Daoy (cell line): ENCODE data around the gene MAP3K21. TPM values are rescaled to one million over a fixed set of nuclear protein-coding genes. Genes with fewer than 3 reads are reported as not detected.

Experiments
- DNase-seq: peaks from one replicate; pipeline ENCODE4 v3.0.0-alpha.2; 2015; ENCODE audit warnings: low read depth
- total RNA-seq: library from RNA; depleted of rRNA; stranded (reverse); fragments of >200 nt; shearing (Covaris generic); gene quantifications from 2 replicates; pipeline ENCODE4 v1.2.3, GENCODE V29; 2014

MAP3K21 gene
- total RNA-seq, 1 experiment from 2014 or later: 2.7 TPM

DNA sequence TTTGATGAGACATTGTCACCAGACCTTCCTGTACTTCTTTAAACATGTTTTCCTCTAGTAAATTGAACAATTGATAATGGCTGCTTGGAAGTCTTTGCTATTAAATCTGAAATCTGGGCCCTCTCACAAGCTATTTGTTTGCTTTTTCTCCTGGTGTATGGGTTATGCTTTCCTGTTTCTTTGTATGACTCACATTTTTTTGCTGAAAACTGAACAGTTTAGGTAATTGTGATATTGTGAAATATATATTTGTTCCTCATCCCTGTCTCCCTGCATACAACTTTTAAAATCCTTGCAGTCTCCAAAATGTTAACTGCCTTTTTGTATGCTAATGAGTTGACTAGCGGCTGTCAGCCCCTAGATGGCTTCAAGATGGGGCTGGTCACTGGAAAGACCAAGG lies 61.6 kb downstream of the MAP3K21 start:
- no peak for DNase-seq

DNA sequence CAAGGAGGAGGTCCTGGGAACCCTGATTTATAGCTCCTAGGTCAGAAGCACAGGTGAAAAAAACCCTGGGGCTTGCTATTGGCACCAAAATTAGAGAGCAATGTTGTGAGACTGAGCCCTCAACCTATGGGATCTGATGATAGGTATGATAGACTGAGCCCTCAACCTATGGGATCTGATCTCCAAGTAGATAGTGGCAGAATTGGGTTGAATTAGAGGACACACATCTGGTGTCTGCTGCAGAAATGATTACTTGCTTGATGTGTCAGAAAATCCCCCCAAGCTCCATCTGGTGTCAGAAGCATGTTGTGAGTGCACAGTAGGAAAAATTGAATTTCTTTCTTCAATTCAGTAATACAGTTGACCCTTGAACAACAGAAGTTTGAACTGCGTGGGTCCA lies 62.4 kb downstream of the MAP3K21 start:
- DNase-seq: no peak

DNA sequence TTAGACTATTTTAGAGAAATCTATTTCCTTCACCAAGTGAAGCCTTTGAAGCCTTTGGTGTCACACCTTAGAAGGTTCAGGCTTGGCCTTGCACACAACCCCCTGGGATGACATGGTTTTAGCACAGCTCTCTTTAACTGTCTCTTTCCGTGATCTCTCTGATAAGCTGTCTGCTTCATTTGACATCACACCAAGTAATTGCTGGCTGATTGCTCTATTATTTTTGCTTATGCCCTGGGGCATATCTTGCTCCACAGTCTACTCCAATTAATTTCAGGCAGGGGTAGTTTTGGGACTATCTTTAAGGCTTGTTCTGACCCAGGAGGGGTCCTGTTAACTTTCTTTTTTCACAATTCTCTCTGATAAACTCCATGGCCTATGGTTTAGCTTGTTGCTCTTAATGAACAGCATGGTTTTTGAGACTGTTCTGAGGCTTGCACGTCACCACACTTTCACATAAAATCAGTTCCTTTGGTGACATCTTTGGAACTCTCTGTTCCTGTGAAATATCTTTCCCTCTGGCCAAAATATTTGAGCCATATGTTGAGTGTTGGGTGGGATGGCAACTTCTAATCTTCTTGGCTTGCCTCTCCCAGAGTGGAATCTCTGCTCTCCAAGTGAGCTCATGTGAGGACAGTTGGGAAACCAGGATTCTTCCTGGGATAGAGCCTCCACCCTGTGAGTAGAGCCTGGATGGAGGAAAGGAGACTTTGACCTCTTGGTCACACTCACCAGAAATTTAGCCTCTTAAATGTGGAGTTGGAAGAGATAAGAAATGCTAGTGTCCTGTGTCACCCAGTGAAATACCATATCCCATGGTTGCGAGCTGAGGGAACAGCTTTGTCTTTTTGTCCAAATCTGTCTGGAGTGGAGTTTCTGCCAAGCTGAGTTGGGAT lies 63.6 kb downstream of the MAP3K21 start:
- DNase-seq: no peak

DNA sequence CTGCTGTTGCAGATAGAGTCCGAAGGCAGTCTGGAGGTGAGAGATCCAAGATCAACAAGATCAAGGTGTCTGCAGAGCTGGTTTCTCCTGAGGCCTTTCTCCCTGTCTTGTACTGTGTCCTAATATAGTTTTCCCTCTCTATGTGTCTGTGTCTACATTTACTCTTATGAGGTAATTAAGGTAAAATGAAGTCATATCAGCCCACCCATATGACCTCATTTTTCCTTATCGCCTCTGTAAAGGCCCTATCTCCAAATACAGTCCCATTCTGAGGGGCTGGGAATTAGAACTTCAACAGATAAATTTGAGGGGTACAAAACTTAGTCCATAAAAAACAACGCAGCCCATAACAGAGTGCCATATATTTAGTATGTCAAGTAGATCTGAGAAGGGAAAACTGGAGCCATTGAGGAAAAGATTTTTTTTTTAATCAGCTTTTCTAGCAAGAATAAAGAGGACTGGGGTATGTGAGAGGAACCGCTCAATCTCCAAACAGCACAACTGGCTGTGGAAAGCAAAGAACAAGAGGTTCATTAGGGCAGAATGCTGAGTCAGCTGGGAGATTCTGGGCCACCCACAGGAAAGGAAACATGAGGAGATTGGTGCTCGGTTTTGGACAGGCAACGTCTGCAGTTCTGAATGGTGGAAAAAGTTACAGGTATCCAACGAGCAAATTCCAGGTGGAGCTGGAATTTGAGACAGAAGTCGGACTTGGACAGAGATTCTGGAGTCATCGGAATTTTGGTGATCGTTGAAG lies 65.7 kb downstream of the MAP3K21 start:
- DNase-seq: peak; percentile 15

DNA sequence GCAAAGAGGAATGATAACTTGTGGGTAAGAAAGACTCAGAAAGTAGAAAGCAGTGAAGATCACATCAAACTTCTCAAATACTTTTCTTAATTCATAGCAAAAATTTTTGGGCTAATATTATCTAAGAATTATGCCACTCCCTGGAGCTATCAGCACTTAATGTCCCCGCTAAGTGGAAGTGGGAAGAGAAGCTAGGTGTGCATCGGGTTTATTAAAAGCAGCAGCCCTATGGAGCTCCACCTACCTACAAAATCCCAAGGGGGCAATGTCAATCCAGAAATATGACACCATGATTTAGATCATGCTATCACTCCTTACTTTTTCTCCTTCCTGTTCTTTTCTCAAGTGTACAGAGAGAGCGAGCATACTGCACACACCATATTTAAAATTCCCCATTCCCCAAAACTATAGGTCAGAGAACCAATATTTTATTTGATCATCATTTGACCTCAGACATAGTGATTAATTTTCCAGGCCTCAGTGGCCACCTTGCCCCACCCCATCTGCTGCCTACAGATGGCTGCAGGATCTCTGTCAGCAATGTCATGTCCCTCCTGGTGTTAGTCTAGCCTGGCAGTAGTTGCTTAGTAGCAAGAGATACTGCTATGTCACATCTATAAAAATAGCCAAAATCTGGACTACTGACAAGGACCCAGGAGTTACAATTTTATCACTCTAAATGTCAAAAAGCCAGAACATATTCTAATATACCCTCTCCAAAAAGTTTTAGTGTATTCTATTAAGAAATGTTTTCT lies 66.6 kb downstream of the MAP3K21 start:
- no peak for DNase-seq

DNA sequence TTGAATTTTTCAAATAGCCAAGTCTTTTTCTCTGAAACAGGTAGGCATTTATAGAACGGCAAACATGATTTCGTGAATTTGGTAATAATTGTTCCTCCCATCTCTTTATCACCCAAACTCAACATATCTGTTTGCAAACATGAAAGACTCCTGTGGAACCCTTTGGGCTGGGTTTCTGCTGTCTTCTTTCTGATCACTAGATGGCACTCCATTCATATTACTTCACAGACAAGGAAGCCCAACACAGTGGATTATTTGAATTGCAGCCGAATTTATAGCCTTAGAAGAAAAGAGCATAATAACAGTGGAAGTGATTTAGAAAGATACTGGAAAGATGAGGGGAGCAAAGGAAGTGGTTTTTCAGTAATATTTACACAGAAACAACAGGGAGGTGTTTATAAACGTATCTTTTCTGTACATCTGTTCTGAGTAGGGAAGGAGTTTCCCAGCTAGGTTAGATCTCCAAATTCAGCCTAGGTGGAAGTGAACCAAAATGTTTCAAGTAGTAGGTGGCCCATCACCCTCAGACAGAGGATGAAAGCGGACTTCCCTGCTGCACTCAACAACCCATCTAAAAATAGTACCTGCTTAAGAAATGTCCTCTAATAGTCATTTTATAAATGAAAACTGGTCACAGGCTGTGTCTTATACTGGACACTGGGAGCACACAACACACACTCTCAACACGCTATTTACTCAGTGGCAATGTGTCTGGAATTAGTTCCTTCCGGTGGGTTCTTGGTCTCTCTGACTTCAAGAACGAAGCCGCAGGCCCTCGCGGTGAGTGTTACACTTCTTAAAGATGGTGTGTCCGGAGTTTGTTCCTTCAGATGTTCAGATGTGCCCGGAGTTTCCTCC lies 67.6 kb downstream of the MAP3K21 start:
- peak; percentile 40 for DNase-seq

- DNase-seq: no peak
Observed at GRCh38 chr1:233395863-233396646, 68.5 kb downstream of the MAP3K21 start.

DNA sequence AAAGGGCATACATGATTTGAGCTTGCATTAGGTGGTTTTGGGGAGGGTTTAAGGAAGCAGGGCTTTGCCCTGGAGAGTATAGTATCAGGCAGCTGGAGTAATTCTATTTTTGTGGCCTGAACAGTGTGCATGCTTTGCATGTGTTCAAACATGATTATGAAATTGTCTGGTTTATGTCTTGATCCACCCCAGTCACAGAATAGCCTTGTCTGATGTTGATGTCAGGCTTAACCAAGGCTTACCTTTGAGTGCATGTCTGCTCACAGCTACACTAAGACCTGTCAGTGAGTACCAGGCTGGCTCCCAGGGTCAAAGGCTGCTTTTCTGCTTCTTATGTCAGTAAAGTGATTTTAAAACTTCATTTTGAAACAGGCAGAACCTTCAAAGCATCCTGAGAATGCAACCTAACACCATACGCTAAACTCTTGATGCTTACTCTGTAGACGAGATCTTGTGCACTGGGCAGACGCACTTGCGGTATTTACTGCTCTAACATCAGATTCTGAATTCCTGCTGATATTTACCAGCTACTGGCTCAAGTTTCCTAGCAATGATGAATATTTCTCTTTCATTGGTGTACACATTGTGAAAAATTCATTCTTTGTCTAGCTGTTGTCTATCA lies 78.9 kb downstream of the MAP3K21 start:
- no peak for DNase-seq

DNA sequence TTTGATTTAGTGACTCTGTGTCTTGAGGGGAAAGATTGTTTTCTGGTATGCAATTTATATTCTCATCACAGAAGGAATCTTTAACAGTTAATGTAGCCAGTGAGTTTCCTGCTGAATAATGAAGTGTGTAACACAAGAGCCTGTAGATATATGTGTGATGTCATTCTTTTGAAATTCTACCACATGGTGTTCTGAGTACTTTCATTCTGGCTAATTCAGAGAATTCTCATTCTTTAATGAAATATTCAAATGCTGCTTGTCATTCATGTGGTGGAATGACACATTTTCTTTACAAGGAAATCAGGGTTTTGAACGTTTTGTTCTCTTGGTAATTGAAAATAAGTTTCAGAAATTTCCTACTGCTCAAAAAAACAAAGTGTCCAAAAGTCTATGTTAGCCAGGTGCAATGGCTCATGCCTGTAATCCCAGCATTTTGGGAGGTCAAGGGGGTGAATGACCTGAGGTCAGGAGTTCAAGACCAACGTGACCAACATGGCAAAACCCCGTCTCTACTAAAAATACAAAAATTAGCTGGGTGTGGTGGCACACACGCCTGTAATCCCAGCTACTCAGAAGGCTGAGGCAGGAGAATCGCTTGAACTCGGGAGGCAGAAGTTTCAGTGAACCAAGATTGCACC lies 79.6 kb downstream of the MAP3K21 start:
- DNase-seq: no peak

GRCh38 chr1:233409540-233409939 lies 82.0 kb downstream of the MAP3K21 start:
- DNase-seq: no peak

DNA sequence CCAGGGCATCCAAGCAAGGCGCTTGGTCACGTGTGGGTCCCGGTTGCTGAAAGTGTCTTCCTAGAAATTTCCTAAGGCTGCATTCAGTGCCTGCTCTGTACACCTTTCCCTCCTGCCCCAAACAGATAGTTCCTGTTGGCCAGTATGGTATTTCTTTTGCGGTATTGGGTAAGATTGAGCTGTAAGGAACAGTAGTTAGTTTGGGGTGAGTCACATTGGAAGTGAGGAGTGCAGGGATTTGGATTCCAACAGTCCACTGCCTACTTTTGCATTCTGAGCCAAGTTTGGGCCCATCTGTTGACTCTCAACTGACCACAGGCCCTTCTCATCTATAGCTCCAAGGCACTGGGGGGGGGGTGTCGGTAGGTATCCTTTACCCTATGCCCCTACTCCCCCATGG lies 83.4 kb downstream of the MAP3K21 start:
- DNase-seq: no peak

DNA sequence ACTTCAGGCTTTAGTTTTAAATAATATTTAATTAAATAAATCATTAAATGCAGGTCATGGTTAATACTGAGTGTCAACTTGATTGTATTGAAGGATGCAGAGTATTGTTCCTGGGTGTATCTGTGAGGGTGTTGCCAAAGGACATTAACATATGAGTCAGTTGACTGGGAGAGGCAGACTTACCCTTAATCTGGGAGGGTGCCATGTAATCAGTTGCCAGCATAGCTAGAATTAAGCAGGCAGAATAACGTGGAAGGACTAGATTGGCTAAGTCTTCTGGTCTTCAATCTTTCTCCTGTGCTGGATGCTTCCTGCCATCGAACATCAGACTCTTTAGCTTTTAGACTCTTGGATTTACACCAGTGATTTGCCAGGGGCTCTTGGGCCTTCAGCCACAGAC lies 85.3 kb downstream of the MAP3K21 start:
- peak; percentile 9 for DNase-seq

- DNase-seq: no peak
Observed at GRCh38 chr1:233421293-233421692, 93.8 kb downstream of the MAP3K21 start.

GRCh38 chr1:233424779-233425178 lies 97.3 kb downstream of the MAP3K21 start:
- no peak for DNase-seq

GRCh38 chr1:233427907-233428306 lies 100.4 kb downstream of the MAP3K21 start:
- DNase-seq: no peak

DNA sequence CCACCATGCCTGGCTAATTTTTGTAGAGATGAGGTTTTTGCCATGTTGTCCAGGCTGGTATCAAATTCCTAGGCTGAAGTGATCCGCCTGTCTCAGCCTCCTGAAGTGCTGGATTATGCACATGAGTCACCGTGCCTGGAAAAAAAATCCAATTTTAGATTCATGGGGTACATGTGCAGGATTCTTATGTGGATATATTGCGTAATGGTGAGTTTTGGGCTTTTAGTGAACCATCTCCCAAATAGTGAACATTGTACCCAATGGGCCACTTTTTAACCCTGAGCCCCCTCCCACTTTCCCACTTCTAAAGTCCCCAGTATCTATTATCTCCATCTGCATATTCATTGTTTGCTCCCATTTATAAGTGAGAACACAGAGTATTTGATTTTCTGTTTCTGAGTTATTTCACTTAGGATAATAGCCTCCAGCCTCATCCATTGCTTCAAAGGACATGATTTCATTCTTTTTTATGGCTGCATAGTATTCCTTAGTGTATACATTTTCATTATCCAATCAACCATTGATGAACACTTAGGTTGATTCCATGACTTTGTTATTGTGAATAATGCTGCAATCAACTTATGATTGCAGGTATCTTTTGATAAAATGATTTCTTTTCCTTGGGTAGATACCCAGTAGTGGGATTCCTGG lies 104.4 kb downstream of the MAP3K21 start:
- DNase-seq: no peak

- DNase-seq: no peak
Observed at GRCh38 chr1:233432916-233433315, 105.4 kb downstream of the MAP3K21 start.

- no peak for DNase-seq
Observed at GRCh38 chr1:233433436-233434210, 106.1 kb downstream of the MAP3K21 start.
